HepG2 (cell line): ENCODE measurements around the gene RBM3. TPM values are rescaled to one million over a fixed set of nuclear protein-coding genes. Genes with fewer than 3 reads are reported as not detected.

ENCODE experiments used
- ATAC-seq: fragments of 200-7000 bp; cut with Tn5 transposase; 3 replicates; pipeline ENCODE4 v1.9.1; 2020; ENCODE audit warnings: mild to moderate bottlenecking, moderate library complexity
- BruUV-seq: library from RNA; stranded (reverse); fragments of 400-500 nt; replicated peaks from 2 replicates; lab custom pipeline; 2021; lab: Mats Ljungman, UMichigan
- CTCF ChIA-PET: fragments of 300-600 bp; formaldehyde crosslinking; extraction: SDS; loops from one replicate; lab custom pipeline; 2021; ENCODE audit warnings: low total read pairs, inconsistent platforms, low intra/inter-chr PET ratio; lab: Yijun Ruan, JAX
- POLR2A ChIA-PET: fragments of 350-600 bp; sonication (Branson Sonifier 250); formaldehyde crosslinking; loops from one replicate; lab custom pipeline; 2020; ENCODE audit warnings: antibody characterized with exemption, inconsistent platforms; lab: Yijun Ruan, JAX
- DNase-seq: peaks from one replicate; pipeline ENCODE4 v3.0.0-alpha.2; 2015; ENCODE audit warnings: low spot score
- FAIRE-seq: peaks from 3 replicates; lab custom pipeline; 2011; peaks lifted over from hg19 to GRCh38; lab: Jason Lieb, UNC
- H2AFZ ChIP-seq: one replicate; pipeline ENCODE4 v1.6.1; 2011; ENCODE audit warnings: low read length, inconsistent platforms
- H3K27ac ChIP-seq: fragments of 300-600 bp; 3 replicates; pipeline ENCODE4 v1.8.0; 2011; ENCODE audit warnings: mixed run types, mild to moderate bottlenecking, mixed read lengths, low read length, inconsistent platforms; ENCODE audit not compliant: insufficient read depth; ENCODE audit errors: extremely low read length
- H3K27me3 ChIP-seq, 2 experiments: fragments of 200-600 bp in 1 of 2; 2 replicates in 1 of 2; 3 replicates in 1 of 2; pipeline versions ENCODE4 v1.6.0 to v1.8.0; 2011; ENCODE audit warnings: low read length in 2 of 2, mild to moderate bottlenecking in 2 of 2, moderate library complexity in 2 of 2, inconsistent platforms in 1 of 2; ENCODE audit not compliant: insufficient read depth in 2 of 2, control insufficient read depth in 1 of 2
- H3K36me3 ChIP-seq, 2 experiments: fragments of 200-600 bp in 1 of 2; replicated peaks in 1 of 2; 2 replicates in 1 of 2; 3 replicates in 1 of 2; pipeline versions ENCODE4 v1.5.1 to v1.8.0; 2011; ENCODE audit warnings: low read length in 2 of 2, inconsistent platforms in 1 of 2; ENCODE audit not compliant: insufficient read depth in 2 of 2, control insufficient read depth in 1 of 2
- H3K4me1 ChIP-seq: 2 replicates; pipeline ENCODE4 v1.5.1; 2012; ENCODE audit warnings: low read length, inconsistent platforms; ENCODE audit not compliant: insufficient read depth
- H3K4me2 ChIP-seq: 2 replicates; pipeline ENCODE4 v1.6.0; 2011; ENCODE audit warnings: low read depth, low read length, inconsistent platforms
- H3K4me3 ChIP-seq, 3 experiments: fragments of 200-600 bp in 1 of 3; sonication (generic), shearing (Covaris generic) in 1 of 3; replicated peaks in 1 of 3; 2 replicates each; pipeline ENCODE4 v1.5.1; 2011 to 2016; ENCODE audit warnings: low read length in 3 of 3, inconsistent platforms in 2 of 3, low read depth in 2 of 3, mild to moderate bottlenecking in 2 of 3, control low read depth in 1 of 3, mixed read lengths in 1 of 3; ENCODE audit not compliant: insufficient read depth in 1 of 3
- H3K79me2 ChIP-seq: one replicate; pipeline ENCODE4 v1.6.1; 2011; ENCODE audit warnings: low read length, inconsistent platforms; ENCODE audit not compliant: insufficient read depth
- H3K9ac ChIP-seq: 2 replicates; pipeline ENCODE4 v1.6.0; 2011; ENCODE audit warnings: mild to moderate bottlenecking, low read depth, low read length, inconsistent platforms; ENCODE audit not compliant: insufficient read depth
- H3K9me3 ChIP-seq: 2 replicates; pipeline ENCODE4 v1.5.1; 2012; ENCODE audit warnings: mild to moderate bottlenecking, low read length
- H4K20me1 ChIP-seq: 2 replicates; pipeline ENCODE4 v1.6.0; 2011; ENCODE audit warnings: inconsistent platforms, mild to moderate bottlenecking, low read length, moderate library complexity; ENCODE audit not compliant: insufficient read depth
- FOSL2 ChIP-seq: sonication (generic); formaldehyde crosslinking; IDR thresholded peaks from 2 replicates; pipeline ENCODE4 v1.4.0; 2020; ENCODE audit warnings: missing genetic modification reagents
- HES4 ChIP-seq: sonication (generic); formaldehyde crosslinking; IDR thresholded peaks from 2 replicates; pipeline ENCODE4 v1.9.0; 2021; ENCODE audit warnings: mild to moderate bottlenecking, missing genetic modification reagents, borderline replicate concordance
- KAT8 ChIP-seq: IDR thresholded peaks from 2 replicates; pipeline ENCODE4 v1.6.1; 2016; ENCODE audit warnings: missing genetic modification reagents, missing compliant biosample characterization
- KDM5A ChIP-seq: fragments of 200-600 bp; sonication (generic); IDR thresholded peaks from 2 replicates; pipeline ENCODE4 v1.7.0; 2018; ENCODE audit warnings: antibody characterized with exemption, mild to moderate bottlenecking, low read length, borderline replicate concordance
- PHF8 ChIP-seq: sonication (generic); formaldehyde crosslinking; IDR thresholded peaks from 2 replicates; pipeline ENCODE4 v1.5.0; 2020; ENCODE audit warnings: missing genetic modification reagents
- POLR2AphosphoS2 ChIP-seq: IDR thresholded peaks from 2 replicates; pipeline ENCODE4 v1.6.1; 2011; ENCODE audit warnings: low read depth, low read length, improper control_type of control experiment
- RAD51 ChIP-seq: fragments of 450-650 bp; IDR thresholded peaks from 2 replicates; pipeline ENCODE4 v1.6.1; 2016; ENCODE audit warnings: borderline replicate concordance
- RCOR2 ChIP-seq: IDR thresholded peaks from 2 replicates; pipeline ENCODE4 v1.6.1; 2016; ENCODE audit warnings: missing biosample characterization, missing genetic modification reagents
- TBP ChIP-seq: sonication (generic); formaldehyde crosslinking; IDR thresholded peaks from 2 replicates; pipeline ENCODE4 v1.5.0; 2020; ENCODE audit warnings: missing genetic modification reagents
- THAP11 ChIP-seq: IDR thresholded peaks from 2 replicates; pipeline ENCODE4 v1.6.1; 2016; ENCODE audit warnings: missing biosample characterization, missing genetic modification reagents
- THYN1 ChIP-seq: sonication (generic); formaldehyde crosslinking; IDR thresholded peaks from 2 replicates; pipeline ENCODE4 v1.8.1; 2023; ENCODE audit warnings: low read depth, mild to moderate bottlenecking, moderate library complexity, missing genetic modification reagents, borderline replicate concordance
- WIZ ChIP-seq: sonication (generic); formaldehyde crosslinking; IDR thresholded peaks from 2 replicates; pipeline ENCODE4 v1.5.1; 2020; ENCODE audit warnings: mild to moderate bottlenecking, missing genetic modification reagents
- ZFP36 ChIP-seq: fragments of 150-350 bp; IDR thresholded peaks from 2 replicates; pipeline ENCODE4 v1.6.1; 2018; ENCODE audit warnings: borderline replicate concordance, low read length, low read depth; ENCODE audit not compliant: partially characterized antibody
- ZNF280D ChIP-seq: sonication (generic); formaldehyde crosslinking; IDR thresholded peaks from 2 replicates; pipeline ENCODE4 v1.5.1; 2020; ENCODE audit warnings: mild to moderate bottlenecking, missing genetic modification reagents
- ZNF782 ChIP-seq: sonication (generic); formaldehyde crosslinking; IDR thresholded peaks from 2 replicates; pipeline ENCODE4 v1.4.0; 2020; ENCODE audit warnings: missing genetic modification reagents, mild to moderate bottlenecking, borderline replicate concordance
- ZXDC ChIP-seq: sonication (generic); formaldehyde crosslinking; IDR thresholded peaks from 2 replicates; pipeline ENCODE4 v1.5.0; 2020; ENCODE audit warnings: mild to moderate bottlenecking, missing genetic modification reagents
- WGBS: methylation state at CpG from one replicate; pipeline ENCODE4 v1.1.6; 2017; ENCODE audit warnings: low lambda C conversion rate; 5-methylcytosine and 5-hydroxymethylcytosine counted together
- in situ Hi-C: cut with HindIII; loops from 2 replicates; pipeline ENCODE4 v1.10.0; 2017; ENCODE audit warnings: low pct_unique_long_range_greater_than_20kb; ENCODE audit not compliant: extremely low pct_ligation_motif_present
- intact Hi-C: fragments of 100-400 bp; cut with micrococcal nuclease; formaldehyde crosslinking; loops from one replicate; pipeline ENCODE4 v1.10.0; 2022; ENCODE audit not compliant: unreplicated experiment
- polyA plus RNA-seq, 8 experiments: library from polyadenylated mRNA; depleted of rRNA in 3 of 8; stranded (reverse) in 7 of 8; unstranded in 1 of 8; fragments of >200 nt; fragmentation: Illumina TruSeq in 4 of 8; extraction: Trizol in 4 of 8; gene quantifications; 2 replicates each; pipeline versions ENCODE4 v1.2.1 to v1.2.3, GENCODE V29; 2011 to 2016; ENCODE audit warnings: low read depth in 4 of 8, missing spikeins in 1 of 8, mixed read lengths in 1 of 8; ENCODE audit not compliant: insufficient read depth in 1 of 8
- total RNA-seq, 5 experiments: library from RNA; depleted of rRNA; stranded (reverse); fragments of >200 nt; fragmentation: Illumina TruSeq; extraction: Trizol; gene quantifications; 2 replicates each; pipeline ENCODE4 v1.2.3, GENCODE V29; 2016; ENCODE audit warnings: low read depth in 1 of 5

The RBM3 gene
- total and polyA plus RNA-seq, 2 of the 13 experiments (the other 11 are each of a cell fraction or from before 2014, with no cell fraction given): 123 to 182 TPM

GRCh38 chrX:48597353-48598264, 23.3 kb downstream of the RBM3 start, which contains the start of gene WDR13 (continued):
- TF ChIP-seq KDM5A (peak; percentile 76; the same call in 1 of the 2 replicates), RAD51 (no peak), KAT8 (CRISPR knock-in tag) (peak; percentile 35; the same call in 1 of the 2 replicates), PHF8 (CRISPR knock-in tag) (peak; percentile 74), RCOR2 (CRISPR knock-in tag) (no peak), THAP11 (peak; percentile 54; the same call in 1 of the 2 replicates)

GRCh38 chrX:48598614-48599013, 24.3 kb downstream of the RBM3 start:
- Histone ChIP-seq H3K27ac (no peak overlapping the region), H3K27me3 (no peaks in the 10 kb centered on the region), H3K36me3 (peaks cover 2 to 5% of the 10 kb centered on the region in 2 experiments; a peak in 3 of 5 replicates), H3K4me3 (peak overlapping the region in 1 of 3 experiments; percentile 81; a peak in 3 of 6 replicates), H3K4me1 (peaks cover 17% of the 10 kb centered on the region), H3K4me2 (peak overlapping the region; percentile 84), H4K20me1 (no peaks in the 10 kb centered on the region), H2AFZ (no peak overlapping the region), H3K9ac (peak overlapping the region; percentile 52; the same call in 1 of the 2 replicates), H3K9me3 (no peaks in the 10 kb centered on the region), H3K79me2 (no peaks in the 10 kb centered on the region)
- CTCF ChIA-PET: no interaction called here
- ATAC-seq (no peak), DNase-seq (no peak), FAIRE-seq (no peak)
- in situ Hi-C loops (no loop called here), intact Hi-C loops (no loop called here)
- WGBS: 89% methylated on average over 10 of the region's 25 CpGs
- no TSS peak for BruUV-seq
- POLR2A ChIA-PET: interaction anchor here (0.7 to 1.0 kb wide), 4 partner anchors 21 to 78 kb away, joined by 3 to 15 read pairs (median 4); partner anchors contain the start of gene RBM3
- TF ChIP-seq WIZ (CRISPR knock-in tag) (no peak), ZNF280D (CRISPR knock-in tag) (no peak), FOSL2 (CRISPR knock-in tag) (no peak), THYN1 (no peak), ZXDC (no peak), HES4 (CRISPR knock-in tag) (no peak), ZNF782 (no peak), TBP (no peak), POLR2AphosphoS2 (no peak), ZFP36 (no peak)
